Suprapubic skin (tissue), 4 donors: ENCODE data around the gene TAP2. TPM values are rescaled to one million over a fixed set of nuclear protein-coding genes. Genes with fewer than 3 reads are reported as not detected.

Source experiments
- DNase-seq, 2 donors: peaks; one replicate each; pipeline ENCODE4 v3.0.0-alpha.2; 2019; ENCODE audit warnings: low spot score in 2 of 2
- H3K27ac ChIP-seq: fragments of 200-600 bp; sonication (generic); one replicate; pipeline ENCODE4 v1.5.1; 2019
- H3K27me3 ChIP-seq: fragments of 200-600 bp; sonication (generic); one replicate; pipeline ENCODE4 v1.5.1; 2019
- H3K36me3 ChIP-seq: fragments of 200-600 bp; sonication (generic); one replicate; pipeline ENCODE4 v1.5.1; 2019
- H3K4me1 ChIP-seq: fragments of 200-600 bp; sonication (generic); one replicate; pipeline ENCODE4 v1.5.1; 2019
- H3K4me3 ChIP-seq: fragments of 200-600 bp; sonication (generic); one replicate; pipeline ENCODE4 v1.5.1; 2019; ENCODE audit warnings: mild to moderate bottlenecking
- H3K9me3 ChIP-seq: fragments of 200-600 bp; sonication (generic); one replicate; pipeline ENCODE4 v1.5.1; 2019
- CTCF ChIP-seq, 2 donors: fragments of 200-600 bp in 1 of 2; fragments of 450-650 bp in 1 of 2; sonication (generic) in 1 of 2; IDR thresholded peaks; one replicate each; pipeline ENCODE4 v1.5.1; 2016 to 2019; ENCODE audit warnings: antibody characterized with exemption in 2 of 2, mild to moderate bottlenecking in 1 of 2, moderate library complexity in 1 of 2
- EP300 ChIP-seq: sonication (generic); formaldehyde crosslinking; IDR thresholded peaks from one replicate; pipeline ENCODE4 v1.6.1; 2017; ENCODE audit warnings: antibody characterized with exemption
- POLR2A ChIP-seq, 2 donors: fragments of 450-650 bp; IDR thresholded peaks; one replicate each; pipeline ENCODE4 v1.6.1; 2017; ENCODE audit warnings: antibody characterized with exemption in 2 of 2, mild to moderate bottlenecking in 2 of 2, moderate library complexity in 2 of 2
- POLR2AphosphoS5 ChIP-seq, 3 donors: sonication (generic); formaldehyde crosslinking; IDR thresholded peaks; one replicate each; pipeline ENCODE4 v1.6.1; 2017; ENCODE audit warnings: antibody characterized with exemption in 3 of 3
- WGBS: methylation state at CpG from one replicate; pipeline ENCODE4 v1.1.5; 2018; 5-methylcytosine and 5-hydroxymethylcytosine counted together
- total RNA-seq, 4 donors: library from RNA; depleted of rRNA; stranded (reverse); fragments of >200 nt; gene quantifications; one replicate each; pipeline ENCODE4 v1.1.0, GENCODE V29; 2016

The TAP2 gene
- total RNA-seq, 4 donors from 2014 or later = 17.7 to 20.8 (median 20.1) TPM

- no peak for TF ChIP-seq POLR2AphosphoS5 (IDR thresholded peaks at IDR 0.05)
- no peak for TF ChIP-seq POLR2A (IDR thresholded peaks at IDR 0.05)
- TF ChIP-seq CTCF (IDR thresholded peaks at IDR 0.05) = no peak
- TF ChIP-seq EP300 = no peak
- no peaks in the 10 kb centered on the region for H3K9me3 ChIP-seq
- DNase-seq = no peak
- H3K27me3 ChIP-seq = peaks cover 8% of the 10 kb centered on the region
- no peak overlapping the region for H3K27ac ChIP-seq
- 62% methylated on average over 8 of the region's 8 CpGs for WGBS
- no peaks in the 10 kb centered on the region for H3K36me3 ChIP-seq
- no peak overlapping the region for H3K4me3 ChIP-seq
- no peaks in the 10 kb centered on the region for H3K4me1 ChIP-seq
Observed at GRCh38 chr6:32867554-32868256, 29.2 kb upstream of the TAP2 start.

- Histone ChIP-seq H3K9me3 (no peaks in the 10 kb centered on the region), H3K4me3 (no peak overlapping the region), H3K4me1 (peaks cover under 1% of the 10 kb centered on the region), H3K27ac (no peak overlapping the region), H3K36me3 (no peaks in the 10 kb centered on the region), H3K27me3 (peaks cover 8% of the 10 kb centered on the region)
- no peak for DNase-seq
- 71% methylated on average over 3 of the region's 3 CpGs for WGBS
- TF ChIP-seq POLR2AphosphoS5 (IDR thresholded peaks at IDR 0.05) = no peak
Observed at GRCh38 chr6:32867022-32867477, 28.5 kb upstream of the TAP2 start.

DNA sequence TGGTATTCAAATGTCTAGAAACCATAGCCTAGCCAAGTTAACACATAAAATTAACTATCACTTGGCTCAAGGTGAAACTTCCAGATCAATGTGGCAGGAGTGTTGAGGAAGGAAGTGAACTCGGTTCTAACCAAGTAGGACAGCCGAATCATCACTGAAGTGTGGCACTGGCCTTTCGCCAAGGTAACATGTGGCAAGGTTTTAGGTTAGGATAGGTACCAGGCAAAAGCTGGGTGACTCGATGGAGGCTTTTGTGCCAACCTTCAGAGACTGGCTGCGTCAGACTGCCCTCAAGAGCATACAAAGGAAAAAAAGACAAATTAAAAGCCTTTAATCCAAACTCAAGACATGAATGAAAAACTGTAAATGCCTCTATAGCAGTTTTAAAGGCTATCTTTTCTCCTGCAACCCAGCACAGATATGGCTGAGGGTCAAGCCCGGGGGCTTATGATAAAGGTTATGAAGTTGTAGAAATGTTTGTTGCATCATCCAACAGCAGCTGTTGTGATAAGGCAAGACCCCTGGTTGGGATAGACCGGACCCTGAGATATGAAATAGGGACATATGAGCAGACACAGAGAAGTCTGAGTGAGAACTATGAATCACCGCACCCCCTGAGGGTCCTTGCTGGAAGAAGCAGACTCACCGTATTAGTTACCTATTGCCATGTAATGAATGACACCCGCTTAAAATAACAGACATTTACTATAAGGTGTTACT, 27.3 kb upstream of the TAP2 start:
- Histone ChIP-seq H3K27ac (no peak overlapping the region), H3K9me3 (no peaks in the 10 kb centered on the region), H3K4me1 (peaks cover 8% of the 10 kb centered on the region), H3K36me3 (no peaks in the 10 kb centered on the region), H3K27me3 (peaks cover 8% of the 10 kb centered on the region), H3K4me3 (no peak overlapping the region)
- WGBS = 64% methylated on average over 10 of the region's 10 CpGs
- no peak for DNase-seq
- TF ChIP-seq POLR2AphosphoS5 (IDR thresholded peaks at IDR 0.05) (no peak), POLR2A (IDR thresholded peaks at IDR 0.05) (no peak)

- WGBS = 84% methylated on average over 3 of the region's 3 CpGs
- no peak for DNase-seq
- Histone ChIP-seq H3K4me3 (no peak overlapping the region), H3K27me3 (no peaks in the 10 kb centered on the region), H3K27ac (no peak overlapping the region), H3K36me3 (peaks cover 17% of the 10 kb centered on the region), H3K4me1 (peaks cover 9% of the 10 kb centered on the region), H3K9me3 (no peaks in the 10 kb centered on the region)
- TF ChIP-seq CTCF (IDR thresholded peaks at IDR 0.05) (no peak), EP300 (no peak)
Observed at GRCh38 chr6:32862725-32863124, 24.2 kb upstream of the TAP2 start.

DNA sequence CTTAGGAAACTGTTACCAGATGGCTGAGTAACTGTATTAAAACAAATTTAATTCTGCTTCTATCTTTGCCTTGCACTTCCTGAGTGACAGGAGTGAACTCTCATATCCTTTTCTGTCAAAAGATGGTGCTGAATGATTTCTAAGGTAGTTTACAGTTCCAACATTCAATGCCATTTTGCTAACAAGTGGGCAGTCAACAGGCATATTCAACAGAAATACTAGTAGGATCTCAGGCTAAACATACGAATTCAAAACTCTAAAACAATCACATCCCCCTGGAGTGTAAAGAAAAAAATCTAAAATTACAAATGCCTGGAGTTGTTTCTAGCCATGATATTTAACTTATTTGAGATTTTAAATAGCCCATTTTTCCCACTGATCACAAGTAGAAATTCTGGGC, 22.1 kb upstream of the TAP2 start:
- DNase-seq = no peak
- no peaks in the 10 kb centered on the region for H3K27me3 ChIP-seq
- H3K9me3 ChIP-seq = no peaks in the 10 kb centered on the region
- H3K27ac ChIP-seq = no peak overlapping the region
- 80% methylated on average over 1 of the region's 1 CpG for WGBS
- peaks cover 22% of the 10 kb centered on the region for H3K36me3 ChIP-seq
- H3K4me1 ChIP-seq = peaks cover 14% of the 10 kb centered on the region
- no peak overlapping the region for H3K4me3 ChIP-seq
- TF ChIP-seq EP300 (no peak), POLR2AphosphoS5 (IDR thresholded peaks at IDR 0.05) (no peak), CTCF (IDR thresholded peaks at IDR 0.05) (no peak), POLR2A (IDR thresholded peaks at IDR 0.05) (no peak)

DNA sequence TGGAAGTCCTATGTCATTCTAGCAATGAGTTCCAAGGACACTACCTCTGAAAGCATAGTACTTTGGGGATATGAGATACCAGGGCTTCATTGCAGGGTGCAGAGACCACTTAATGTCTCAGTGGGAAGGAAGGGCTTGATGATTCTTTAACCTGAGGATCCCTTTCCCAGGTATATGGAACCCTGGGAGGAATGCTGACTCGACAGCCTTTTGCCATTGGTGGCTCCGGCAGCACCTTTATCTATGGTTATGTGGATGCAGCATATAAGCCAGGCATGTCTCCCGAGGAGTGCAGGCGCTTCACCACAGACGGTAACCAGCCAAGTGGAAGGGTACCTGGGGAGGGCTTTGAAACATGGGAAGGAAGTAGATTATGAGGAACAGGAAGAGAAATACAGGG, 19.7 kb upstream of the TAP2 start:
- TF ChIP-seq EP300 (no peak), POLR2AphosphoS5 (IDR thresholded peaks at IDR 0.05) (no peak), POLR2A (IDR thresholded peaks at IDR 0.05) (no peak), CTCF (IDR thresholded peaks at IDR 0.05) (no peak)
- no peaks in the 10 kb centered on the region for H3K9me3 ChIP-seq
- H3K4me1 ChIP-seq = peaks cover 26% of the 10 kb centered on the region
- no peak overlapping the region for H3K4me3 ChIP-seq
- DNase-seq = no peak
- no peak overlapping the region for H3K27ac ChIP-seq
- H3K36me3 ChIP-seq = peaks cover 22% of the 10 kb centered on the region
- H3K27me3 ChIP-seq = no peaks in the 10 kb centered on the region
- 92% methylated on average over 5 of the region's 5 CpGs for WGBS
